DND-41 (cell line): Measurements from ENCODE around the gene RPS14.

Source experiments
- ATAC-seq: fragments of 200-7000 bp; cut with Tn5 transposase; 3 replicates; pipeline ENCODE4 v1.9.1; 2021; ENCODE audit warnings: low read depth; ENCODE audit not compliant: insufficient read depth
- DNase-seq: peaks from one replicate; pipeline ENCODE4 v3.0.0-alpha.2; 2020
- H2AFZ ChIP-seq: 2 replicates; pipeline ENCODE4 v1.6.0; 2012; ENCODE audit warnings: low read depth, low read length
- H3K27ac ChIP-seq: 2 replicates; pipeline ENCODE4 v1.5.1; 2012; ENCODE audit warnings: low read length, inconsistent platforms
- H3K27me3 ChIP-seq: fragments of 200-600 bp; sonication (generic); 2 replicates; pipeline ENCODE4 v1.6.0; 2012; ENCODE audit warnings: low read length, mild to moderate bottlenecking, inconsistent platforms; ENCODE audit not compliant: insufficient read depth, poor library complexity
- H3K36me3 ChIP-seq: 2 replicates; pipeline ENCODE4 v1.5.1; 2012; ENCODE audit warnings: low read length, inconsistent platforms; ENCODE audit not compliant: insufficient read depth
- H3K4me1 ChIP-seq: 2 replicates; pipeline ENCODE4 v1.5.1; 2012; ENCODE audit warnings: mild to moderate bottlenecking, low read length; ENCODE audit not compliant: insufficient read depth
- H3K4me2 ChIP-seq: 2 replicates; pipeline ENCODE4 v1.6.0; 2012; ENCODE audit warnings: mild to moderate bottlenecking, moderate library complexity, low read length, inconsistent platforms; ENCODE audit not compliant: insufficient read depth
- H3K4me3 ChIP-seq, 2 experiments: fragments of 200-600 bp in 1 of 2; shearing (Covaris generic) in 1 of 2; 2 replicates each; pipeline ENCODE4 v1.5.1; 2012 to 2016; ENCODE audit warnings: inconsistent platforms in 2 of 2, low read length in 2 of 2, mild to moderate bottlenecking in 2 of 2, low read depth in 1 of 2, moderate library complexity in 1 of 2
- H3K79me2 ChIP-seq: 2 replicates; pipeline ENCODE4 v1.6.0; 2012; ENCODE audit warnings: low read length, inconsistent platforms; ENCODE audit not compliant: insufficient read depth
- H3K9ac ChIP-seq: 2 replicates; pipeline ENCODE4 v1.6.0; 2012; ENCODE audit warnings: low read depth, mild to moderate bottlenecking, inconsistent platforms, low read length, moderate library complexity
- H3K9me3 ChIP-seq: 2 replicates; pipeline ENCODE4 v1.5.1; 2012; ENCODE audit warnings: low read length, moderate library complexity, mild to moderate bottlenecking, inconsistent platforms; ENCODE audit not compliant: insufficient read depth, severe bottlenecking
- H4K20me1 ChIP-seq: 2 replicates; pipeline ENCODE4 v1.6.0; 2012; ENCODE audit warnings: low read length; ENCODE audit not compliant: insufficient read depth
- EZH2 ChIP-seq: IDR thresholded peaks from 3 replicates; pipeline ENCODE4 v1.6.1; 2012; ENCODE audit warnings: borderline replicate concordance, low read depth, mild to moderate bottlenecking, moderate library complexity, low read length, inconsistent platforms; ENCODE audit not compliant: severe bottlenecking
- TF ChIP-seq, protein P1 (sequence below): IDR thresholded peaks from 2 replicates; pipeline ENCODE4 v1.5.1; 2012; ENCODE audit warnings: borderline replicate concordance, low read length, moderate library complexity, mild to moderate bottlenecking; ENCODE audit not compliant: poor library complexity, severe bottlenecking; ENCODE audit errors: extremely low read depth

Gene RPS14

DNA sequence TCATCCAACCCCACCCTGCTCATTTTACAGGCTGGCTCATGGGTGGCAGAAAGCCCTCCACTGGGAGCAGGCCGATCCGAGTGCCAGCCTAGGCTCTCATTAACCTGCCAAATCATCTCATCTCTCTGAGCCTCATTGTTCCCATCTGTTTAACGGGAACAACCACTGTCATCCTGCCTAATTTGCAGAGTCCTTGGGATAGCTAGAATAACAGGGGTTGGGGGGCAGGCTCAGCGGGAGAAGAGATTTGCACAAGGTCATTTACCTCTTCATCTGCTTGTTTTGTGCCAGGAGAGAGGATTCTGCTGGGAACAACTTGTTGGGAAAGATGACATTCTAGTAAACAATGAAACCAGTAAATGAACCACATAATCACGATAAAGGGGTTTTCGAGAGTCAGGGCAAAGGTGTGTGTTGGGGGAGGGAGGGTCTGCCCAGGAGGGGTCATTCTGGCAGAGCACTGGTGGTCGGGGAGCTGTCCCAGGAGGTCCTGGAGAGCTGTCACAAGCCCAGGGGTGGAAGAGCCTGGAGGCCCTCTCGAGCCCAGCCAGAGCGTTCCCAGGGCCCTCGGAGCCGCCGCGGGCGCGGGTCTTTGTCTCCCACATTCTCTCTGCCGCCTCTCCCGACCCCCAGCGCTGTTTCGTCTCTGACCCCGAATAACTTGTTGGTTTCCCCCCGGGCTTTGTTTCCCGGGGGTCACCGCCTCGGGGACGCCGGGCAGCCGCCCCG, 35.6 kb upstream of the RPS14 start:
- Histone ChIP-seq H3K36me3 (no peaks in the 10 kb centered on the region), H3K27ac (no peak overlapping the region), H3K9ac (no peak overlapping the region), H4K20me1 (no peaks in the 10 kb centered on the region), H3K4me1 (no peaks in the 10 kb centered on the region), H2AFZ (no peak overlapping the region), H3K9me3 (no peaks in the 10 kb centered on the region), H3K4me3 (no peak overlapping the region), H3K4me2 (no peak overlapping the region), H3K27me3 (no peaks in the 10 kb centered on the region), H3K79me2 (no peaks in the 10 kb centered on the region)
- ATAC-seq (no peak), DNase-seq (no peak)
- no peak for TF ChIP-seq EZH2
- TF ChIP-seq, protein P1, sequence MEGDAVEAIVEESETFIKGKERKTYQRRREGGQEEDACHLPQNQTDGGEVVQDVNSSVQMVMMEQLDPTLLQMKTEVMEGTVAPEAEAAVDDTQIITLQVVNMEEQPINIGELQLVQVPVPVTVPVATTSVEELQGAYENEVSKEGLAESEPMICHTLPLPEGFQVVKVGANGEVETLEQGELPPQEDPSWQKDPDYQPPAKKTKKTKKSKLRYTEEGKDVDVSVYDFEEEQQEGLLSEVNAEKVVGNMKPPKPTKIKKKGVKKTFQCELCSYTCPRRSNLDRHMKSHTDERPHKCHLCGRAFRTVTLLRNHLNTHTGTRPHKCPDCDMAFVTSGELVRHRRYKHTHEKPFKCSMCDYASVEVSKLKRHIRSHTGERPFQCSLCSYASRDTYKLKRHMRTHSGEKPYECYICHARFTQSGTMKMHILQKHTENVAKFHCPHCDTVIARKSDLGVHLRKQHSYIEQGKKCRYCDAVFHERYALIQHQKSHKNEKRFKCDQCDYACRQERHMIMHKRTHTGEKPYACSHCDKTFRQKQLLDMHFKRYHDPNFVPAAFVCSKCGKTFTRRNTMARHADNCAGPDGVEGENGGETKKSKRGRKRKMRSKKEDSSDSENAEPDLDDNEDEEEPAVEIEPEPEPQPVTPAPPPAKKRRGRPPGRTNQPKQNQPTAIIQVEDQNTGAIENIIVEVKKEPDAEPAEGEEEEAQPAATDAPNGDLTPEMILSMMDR, result no peak

DNA sequence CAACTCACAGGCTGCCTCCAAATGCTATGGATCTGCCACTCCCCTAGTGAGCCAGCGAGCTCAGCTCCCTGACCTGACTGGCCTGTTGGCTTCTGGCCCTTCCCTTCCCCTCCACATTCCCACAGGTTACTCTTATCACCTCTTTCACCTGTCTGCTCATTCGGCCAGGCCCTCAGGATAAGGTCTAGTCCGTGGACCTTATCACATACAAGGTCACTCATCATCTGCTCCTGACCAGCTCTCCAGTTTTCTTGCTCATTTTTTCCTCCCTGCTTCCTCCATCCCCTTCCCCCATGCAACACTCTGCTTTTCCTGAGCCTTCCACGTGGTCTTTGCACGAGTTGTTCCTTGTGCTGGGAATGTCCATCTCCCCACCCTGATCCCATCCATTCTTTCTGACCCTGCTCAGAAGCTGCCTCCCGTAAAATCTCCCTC, 32.5 kb upstream of the RPS14 start:
- H3K36me3 ChIP-seq, result no peaks in the 10 kb centered on the region
- ATAC-seq (no peak), DNase-seq (no peak)
- no peaks in the 10 kb centered on the region for H4K20me1 ChIP-seq
- no peak for TF ChIP-seq EZH2
- TF ChIP-seq, protein P1, result no peak
- no peaks in the 10 kb centered on the region for H3K9me3 ChIP-seq
- H3K9ac ChIP-seq, result no peak overlapping the region
- H3K79me2 ChIP-seq, result no peaks in the 10 kb centered on the region
- H3K27me3 ChIP-seq, result no peaks in the 10 kb centered on the region
- no peak overlapping the region for H3K4me3 ChIP-seq
- H3K4me1 ChIP-seq, result no peaks in the 10 kb centered on the region
- H3K4me2 ChIP-seq, result no peak overlapping the region
- no peak overlapping the region for H2AFZ ChIP-seq
- H3K27ac ChIP-seq, result no peak overlapping the region

DNA sequence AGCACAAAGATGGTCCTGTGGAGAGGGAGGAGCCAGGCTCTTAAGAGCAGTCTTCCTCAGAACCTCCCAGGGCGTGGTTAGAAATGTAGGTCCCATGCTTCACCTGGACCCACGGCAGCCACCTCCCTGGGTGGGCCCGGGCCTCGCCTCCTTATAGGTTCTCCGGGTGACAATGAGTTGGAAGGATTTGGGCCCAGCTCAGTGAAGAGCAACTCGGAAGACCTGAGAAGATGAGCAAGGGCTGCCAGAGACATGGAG, 32.1 kb upstream of the RPS14 start:
- ATAC-seq (no peak), DNase-seq (no peak)
- Histone ChIP-seq H3K4me2 (no peak overlapping the region), H3K79me2 (no peaks in the 10 kb centered on the region), H3K27ac (no peak overlapping the region), H3K9me3 (no peaks in the 10 kb centered on the region), H3K9ac (no peak overlapping the region), H2AFZ (no peak overlapping the region), H3K4me1 (no peaks in the 10 kb centered on the region), H4K20me1 (no peaks in the 10 kb centered on the region), H3K27me3 (no peaks in the 10 kb centered on the region), H3K36me3 (no peaks in the 10 kb centered on the region), H3K4me3 (no peak overlapping the region)
- TF ChIP-seq EZH2, result no peak
- TF ChIP-seq, protein P1, result no peak
